SK-N-SH (cell line): ENCODE measurements around the gene CACNA1D. TPM values are rescaled to one million over a fixed set of nuclear protein-coding genes. Genes with fewer than 3 reads are reported as not detected.

ENCODE experiments used
- CTCF ChIA-PET: fragments of 300-600, 350-600 bp; formaldehyde crosslinking; extraction: SDS; loops from one replicate; lab custom pipeline; 2021; lab: Yijun Ruan, JAX
- POLR2A ChIA-PET: fragments of 350-600 bp; sonication (Branson Sonifier 250); formaldehyde crosslinking; extraction: SDS; loops from one replicate; lab custom pipeline; 2020; ENCODE audit warnings: antibody characterized with exemption, inconsistent platforms; lab: Yijun Ruan, JAX
- DNase-seq: peaks from one replicate; pipeline ENCODE4 v3.0.0; 2012
- H2AFZ ChIP-seq: fragments of 200-600 bp; sonication (generic); 2 replicates; pipeline ENCODE4 v1.8.1; 2016; ENCODE audit warnings: antibody characterized with exemption, mild to moderate bottlenecking, low read depth
- H3F3A ChIP-seq: fragments of 200-600 bp; sonication (generic); replicated peaks from 2 replicates; pipeline ENCODE3; 2016; ENCODE audit warnings: antibody characterized with exemption, mild to moderate bottlenecking; ENCODE audit not compliant: insufficient read depth
- H3K27ac ChIP-seq, 2 experiments: fragments of 200-500 bp in 1 of 2; fragments of 200-600 bp in 1 of 2; sonication (Bioruptor generic) in 1 of 2; sonication (generic), shearing (Covaris generic) in 1 of 2; 2 replicates each; pipeline versions ENCODE4 v1.5.1 to v1.6.1; 2014 to 2016; ENCODE audit warnings: low read depth in 2 of 2, inconsistent platforms in 1 of 2, low read length in 1 of 2, mild to moderate bottlenecking in 1 of 2, mixed read lengths in 1 of 2
- H3K27me3 ChIP-seq: fragments of 200-600 bp; sonication (generic), shearing (Covaris generic); 2 replicates; pipeline ENCODE4 v1.6.1; 2016; ENCODE audit warnings: mixed run types; ENCODE audit not compliant: insufficient read depth
- H3K36me3 ChIP-seq, 2 experiments: fragments of 200-500 bp in 1 of 2; fragments of 200-600 bp in 1 of 2; sonication (Bioruptor generic) in 1 of 2; sonication (generic) in 1 of 2; replicated peaks in 1 of 2; 2 replicates each; pipeline versions ENCODE3 to v1.5.1; 2014 to 2016; ENCODE audit warnings: low read length in 1 of 2, mild to moderate bottlenecking in 1 of 2; ENCODE audit not compliant: insufficient read depth in 2 of 2, control insufficient read depth in 1 of 2
- H3K4me1 ChIP-seq, 2 experiments: fragments of 200-500 bp in 1 of 2; fragments of 200-600 bp in 1 of 2; sonication (Bioruptor generic) in 1 of 2; sonication (generic), shearing (Covaris generic) in 1 of 2; 2 replicates each; pipeline versions ENCODE4 v1.5.1 to v1.6.1; 2014 to 2016; ENCODE audit warnings: low read depth in 1 of 2, low read length in 1 of 2, mixed run types in 1 of 2; ENCODE audit not compliant: insufficient read depth in 2 of 2, control insufficient read depth in 1 of 2
- H3K4me2 ChIP-seq: fragments of 200-600 bp; sonication (generic), shearing (Covaris generic); 2 replicates; pipeline ENCODE4 v1.6.1; 2017; ENCODE audit warnings: mixed run types
- H3K4me3 ChIP-seq, 2 experiments: fragments of 200-500 bp in 1 of 2; fragments of 200-600 bp in 1 of 2; sonication (Bioruptor generic) in 1 of 2; sonication (generic), shearing (Covaris generic) in 1 of 2; 2 replicates each; pipeline versions ENCODE4 v1.5.1 to v1.8.1; 2014 to 2016; ENCODE audit warnings: low read depth in 2 of 2, inconsistent platforms in 1 of 2, low read length in 1 of 2, mild to moderate bottlenecking in 1 of 2, mixed read lengths in 1 of 2, moderate library complexity in 1 of 2
- H3K79me2 ChIP-seq: fragments of 200-600 bp; sonication (generic); 2 replicates; pipeline ENCODE4 v1.8.1; 2017; ENCODE audit warnings: mild to moderate bottlenecking; ENCODE audit not compliant: insufficient read depth
- H3K9ac ChIP-seq: fragments of 200-600 bp; sonication (generic); 2 replicates; pipeline ENCODE4 v1.6.1; 2017; ENCODE audit warnings: mixed run types
- H3K9me2 ChIP-seq: fragments of 200-600 bp; sonication (generic); 2 replicates; pipeline ENCODE4 v1.6.1; 2017; ENCODE audit warnings: mixed run types
- H3K9me3 ChIP-seq: fragments of 200-600 bp; sonication (generic); 2 replicates; pipeline ENCODE4 v1.6.1; 2017; ENCODE audit warnings: mixed run types, mild to moderate bottlenecking, moderate library complexity
- H4K20me1 ChIP-seq: fragments of 200-600 bp; sonication (generic); 2 replicates; pipeline ENCODE4 v1.6.1; 2017; ENCODE audit warnings: mild to moderate bottlenecking, mixed run types; ENCODE audit not compliant: insufficient read depth
- FOSL2 ChIP-seq: IDR thresholded peaks from 2 replicates; pipeline ENCODE4 v1.4.0; 2012; ENCODE audit warnings: low read depth, mild to moderate bottlenecking, moderate library complexity, borderline replicate concordance
- JUND ChIP-seq: IDR thresholded peaks from 2 replicates; pipeline ENCODE4 v1.4.0; 2012
- POLR2AphosphoS5 ChIP-seq: IDR thresholded peaks from 2 replicates; pipeline ENCODE4 v1.6.1; 2012; ENCODE audit warnings: low read depth, low read length
- RAD21 ChIP-seq: IDR thresholded peaks from 2 replicates; pipeline ENCODE4 v1.6.1; 2012; ENCODE audit warnings: mild to moderate bottlenecking, low read length
- RCOR1 ChIP-seq: fragments of 150-350 bp; IDR thresholded peaks from 2 replicates; pipeline ENCODE4 v1.6.1; 2017; ENCODE audit warnings: antibody characterized with exemption, low read length
- TCF12 ChIP-seq: IDR thresholded peaks from 2 replicates; pipeline ENCODE4 v1.4.0; 2012
- TEAD4 ChIP-seq: IDR thresholded peaks from 2 replicates; pipeline ENCODE4 v1.4.0; 2012; ENCODE audit warnings: mild to moderate bottlenecking, borderline replicate concordance; ENCODE audit not compliant: insufficient read depth
- WGBS: methylation state at CpG from one replicate; pipeline ENCODE4 v1.1.6; 2017; ENCODE audit warnings: low lambda C conversion rate; 5-methylcytosine and 5-hydroxymethylcytosine counted together
- polyA plus RNA-seq, 3 experiments: library from polyadenylated mRNA; depleted of rRNA; stranded (reverse); fragments of >200 nt; gene quantifications; 2 replicates each; pipeline ENCODE4 v1.2.3, GENCODE V29; 2012
- TF ChIP-seq, protein P1 (sequence below): IDR thresholded peaks from 2 replicates; pipeline ENCODE4 v1.4.0; 2012; ENCODE audit warnings: low read depth
- TF ChIP-seq, protein P2 (sequence below): IDR thresholded peaks from 2 replicates; pipeline ENCODE4 v1.4.0; 2012; ENCODE audit warnings: low read depth, borderline replicate concordance
- TF ChIP-seq, protein P3 (sequence below): fragments of 150-350 bp; IDR thresholded peaks from 2 replicates; pipeline ENCODE4 v1.6.1; 2017; ENCODE audit warnings: antibody characterized with exemption, low read length, low read depth, borderline replicate concordance
- TF ChIP-seq, protein P4 (sequence below): IDR thresholded peaks from 2 replicates; pipeline ENCODE4 v1.6.1; 2012; ENCODE audit warnings: mild to moderate bottlenecking, low read depth, low read length, moderate library complexity
- TF ChIP-seq, protein P5 (sequence below): IDR thresholded peaks from 2 replicates; pipeline ENCODE4 v1.4.0; 2012; ENCODE audit warnings: low read depth, borderline replicate concordance
- TF ChIP-seq, protein P6 (sequence below): fragments of 150-350 bp; IDR thresholded peaks from 2 replicates; pipeline ENCODE4 v1.6.1; 2016; ENCODE audit warnings: mild to moderate bottlenecking, low read depth, low read length

Gene CACNA1D
- polyA plus RNA-seq, 1 of the 3 experiments (the other 2 are of a cell fraction): 0.12 TPM

DNA sequence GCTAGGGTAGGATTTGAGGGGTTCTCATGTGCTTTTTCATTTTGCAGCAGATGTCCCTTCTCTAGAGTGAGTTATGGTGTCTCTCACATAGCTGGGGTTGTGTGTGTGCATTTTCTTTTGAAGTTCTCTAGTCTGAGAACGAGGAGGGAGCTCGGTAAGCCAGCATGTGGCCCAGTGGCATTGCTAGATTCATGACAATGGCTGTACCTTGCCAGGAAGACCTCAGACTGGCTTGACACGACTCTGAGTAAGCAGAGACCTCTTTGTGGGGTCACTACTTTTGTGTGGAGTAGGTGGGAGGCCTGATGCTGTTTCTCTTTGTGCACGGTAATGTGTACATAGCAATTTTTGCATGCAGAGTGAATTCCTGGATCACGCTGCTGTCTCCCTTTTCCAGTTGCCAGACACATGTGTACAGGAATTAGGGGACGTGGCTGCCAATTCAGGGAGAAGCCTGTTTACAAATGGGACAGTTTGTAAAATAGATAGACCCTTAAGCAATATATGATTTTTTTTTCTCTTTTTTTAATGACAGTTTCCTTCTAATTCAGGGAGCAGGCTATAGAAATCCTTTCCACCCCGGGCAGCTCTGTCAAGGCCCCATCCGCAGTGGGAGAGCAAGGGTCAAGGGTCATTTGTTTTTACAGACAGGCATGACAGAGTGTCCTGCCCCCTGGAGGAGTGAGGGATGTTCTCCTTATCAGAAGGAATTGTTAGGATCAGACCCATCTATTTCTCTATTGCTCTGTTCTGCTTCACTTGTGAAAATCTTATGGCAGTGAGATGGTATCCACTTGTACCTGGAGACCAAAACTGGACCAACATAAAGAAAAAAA lies 4.6 kb downstream of the CACNA1D start:
- Histone ChIP-seq H3K9ac (no peak overlapping the region), H2AFZ (no peak overlapping the region), H3K36me3 (no peaks in the 10 kb centered on the region), H3K27ac (no peak overlapping the region), H3K79me2 (no peaks in the 10 kb centered on the region), H3K4me2 (no peak overlapping the region), H3K9me3 (no peaks in the 10 kb centered on the region), H3K4me1 (peaks cover 0 to 33% of the 10 kb centered on the region in 2 experiments; a peak in 1 of 4 replicates), H3F3A (peaks cover 3% of the 10 kb centered on the region), H3K9me2 (no peaks in the 10 kb centered on the region), H4K20me1 (no peaks in the 10 kb centered on the region), H3K27me3 (peaks cover 28% of the 10 kb centered on the region), H3K4me3 (no peak overlapping the region)
- POLR2A ChIA-PET: no interaction called here
- CTCF ChIA-PET: no interaction called here
- TF ChIP-seq RCOR1: no peak
- no peak for TF ChIP-seq TEAD4
- TF ChIP-seq FOSL2: no peak
- TF ChIP-seq, protein P1, sequence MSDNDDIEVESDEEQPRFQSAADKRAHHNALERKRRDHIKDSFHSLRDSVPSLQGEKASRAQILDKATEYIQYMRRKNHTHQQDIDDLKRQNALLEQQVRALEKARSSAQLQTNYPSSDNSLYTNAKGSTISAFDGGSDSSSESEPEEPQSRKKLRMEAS: no peak
- no peak for TF ChIP-seq RAD21
- TF ChIP-seq, protein P2, sequence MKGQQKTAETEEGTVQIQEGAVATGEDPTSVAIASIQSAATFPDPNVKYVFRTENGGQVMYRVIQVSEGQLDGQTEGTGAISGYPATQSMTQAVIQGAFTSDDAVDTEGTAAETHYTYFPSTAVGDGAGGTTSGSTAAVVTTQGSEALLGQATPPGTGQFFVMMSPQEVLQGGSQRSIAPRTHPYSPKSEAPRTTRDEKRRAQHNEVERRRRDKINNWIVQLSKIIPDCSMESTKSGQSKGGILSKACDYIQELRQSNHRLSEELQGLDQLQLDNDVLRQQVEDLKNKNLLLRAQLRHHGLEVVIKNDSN: no peak
- no peak for TF ChIP-seq JUND
- TF ChIP-seq, protein P3, sequence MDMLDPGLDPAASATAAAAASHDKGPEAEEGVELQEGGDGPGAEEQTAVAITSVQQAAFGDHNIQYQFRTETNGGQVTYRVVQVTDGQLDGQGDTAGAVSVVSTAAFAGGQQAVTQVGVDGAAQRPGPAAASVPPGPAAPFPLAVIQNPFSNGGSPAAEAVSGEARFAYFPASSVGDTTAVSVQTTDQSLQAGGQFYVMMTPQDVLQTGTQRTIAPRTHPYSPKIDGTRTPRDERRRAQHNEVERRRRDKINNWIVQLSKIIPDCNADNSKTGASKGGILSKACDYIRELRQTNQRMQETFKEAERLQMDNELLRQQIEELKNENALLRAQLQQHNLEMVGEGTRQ: no peak
- TF ChIP-seq, protein P4, sequence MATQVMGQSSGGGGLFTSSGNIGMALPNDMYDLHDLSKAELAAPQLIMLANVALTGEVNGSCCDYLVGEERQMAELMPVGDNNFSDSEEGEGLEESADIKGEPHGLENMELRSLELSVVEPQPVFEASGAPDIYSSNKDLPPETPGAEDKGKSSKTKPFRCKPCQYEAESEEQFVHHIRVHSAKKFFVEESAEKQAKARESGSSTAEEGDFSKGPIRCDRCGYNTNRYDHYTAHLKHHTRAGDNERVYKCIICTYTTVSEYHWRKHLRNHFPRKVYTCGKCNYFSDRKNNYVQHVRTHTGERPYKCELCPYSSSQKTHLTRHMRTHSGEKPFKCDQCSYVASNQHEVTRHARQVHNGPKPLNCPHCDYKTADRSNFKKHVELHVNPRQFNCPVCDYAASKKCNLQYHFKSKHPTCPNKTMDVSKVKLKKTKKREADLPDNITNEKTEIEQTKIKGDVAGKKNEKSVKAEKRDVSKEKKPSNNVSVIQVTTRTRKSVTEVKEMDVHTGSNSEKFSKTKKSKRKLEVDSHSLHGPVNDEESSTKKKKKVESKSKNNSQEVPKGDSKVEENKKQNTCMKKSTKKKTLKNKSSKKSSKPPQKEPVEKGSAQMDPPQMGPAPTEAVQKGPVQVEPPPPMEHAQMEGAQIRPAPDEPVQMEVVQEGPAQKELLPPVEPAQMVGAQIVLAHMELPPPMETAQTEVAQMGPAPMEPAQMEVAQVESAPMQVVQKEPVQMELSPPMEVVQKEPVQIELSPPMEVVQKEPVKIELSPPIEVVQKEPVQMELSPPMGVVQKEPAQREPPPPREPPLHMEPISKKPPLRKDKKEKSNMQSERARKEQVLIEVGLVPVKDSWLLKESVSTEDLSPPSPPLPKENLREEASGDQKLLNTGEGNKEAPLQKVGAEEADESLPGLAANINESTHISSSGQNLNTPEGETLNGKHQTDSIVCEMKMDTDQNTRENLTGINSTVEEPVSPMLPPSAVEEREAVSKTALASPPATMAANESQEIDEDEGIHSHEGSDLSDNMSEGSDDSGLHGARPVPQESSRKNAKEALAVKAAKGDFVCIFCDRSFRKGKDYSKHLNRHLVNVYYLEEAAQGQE: no peak
- TF ChIP-seq POLR2AphosphoS5: no peak
- TF ChIP-seq, protein P5, sequence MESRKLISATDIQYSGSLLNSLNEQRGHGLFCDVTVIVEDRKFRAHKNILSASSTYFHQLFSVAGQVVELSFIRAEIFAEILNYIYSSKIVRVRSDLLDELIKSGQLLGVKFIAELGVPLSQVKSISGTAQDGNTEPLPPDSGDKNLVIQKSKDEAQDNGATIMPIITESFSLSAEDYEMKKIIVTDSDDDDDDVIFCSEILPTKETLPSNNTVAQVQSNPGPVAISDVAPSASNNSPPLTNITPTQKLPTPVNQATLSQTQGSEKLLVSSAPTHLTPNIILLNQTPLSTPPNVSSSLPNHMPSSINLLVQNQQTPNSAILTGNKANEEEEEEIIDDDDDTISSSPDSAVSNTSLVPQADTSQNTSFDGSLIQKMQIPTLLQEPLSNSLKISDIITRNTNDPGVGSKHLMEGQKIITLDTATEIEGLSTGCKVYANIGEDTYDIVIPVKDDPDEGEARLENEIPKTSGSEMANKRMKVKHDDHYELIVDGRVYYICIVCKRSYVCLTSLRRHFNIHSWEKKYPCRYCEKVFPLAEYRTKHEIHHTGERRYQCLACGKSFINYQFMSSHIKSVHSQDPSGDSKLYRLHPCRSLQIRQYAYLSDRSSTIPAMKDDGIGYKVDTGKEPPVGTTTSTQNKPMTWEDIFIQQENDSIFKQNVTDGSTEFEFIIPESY: no peak
- TF ChIP-seq, protein P6, sequence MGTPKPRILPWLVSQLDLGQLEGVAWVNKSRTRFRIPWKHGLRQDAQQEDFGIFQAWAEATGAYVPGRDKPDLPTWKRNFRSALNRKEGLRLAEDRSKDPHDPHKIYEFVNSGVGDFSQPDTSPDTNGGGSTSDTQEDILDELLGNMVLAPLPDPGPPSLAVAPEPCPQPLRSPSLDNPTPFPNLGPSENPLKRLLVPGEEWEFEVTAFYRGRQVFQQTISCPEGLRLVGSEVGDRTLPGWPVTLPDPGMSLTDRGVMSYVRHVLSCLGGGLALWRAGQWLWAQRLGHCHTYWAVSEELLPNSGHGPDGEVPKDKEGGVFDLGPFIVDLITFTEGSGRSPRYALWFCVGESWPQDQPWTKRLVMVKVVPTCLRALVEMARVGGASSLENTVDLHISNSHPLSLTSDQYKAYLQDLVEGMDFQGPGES: no peak
- no peak for TF ChIP-seq TCF12
- no peak for DNase-seq
- 67% methylated on average over 8 of the region's 8 CpGs for WGBS
